OCI-LY1 (cell line): Measurements from ENCODE around the gene SASH3.

Source experiments
- H2AFZ ChIP-seq: fragments of 200-600 bp; sonication (generic), shearing (Covaris generic); 2 replicates; pipeline ENCODE4 v1.6.0; 2014; ENCODE audit warnings: antibody characterized with exemption, mild to moderate bottlenecking, low read length
- H3F3A ChIP-seq: fragments of 200-600 bp; sonication (generic), shearing (Covaris generic); 2 replicates; pipeline ENCODE4 v1.6.0; 2014; ENCODE audit warnings: mild to moderate bottlenecking, antibody characterized with exemption, low read length, moderate library complexity; ENCODE audit not compliant: insufficient read depth
- H3K27ac ChIP-seq: fragments of 200-600 bp; sonication (generic); 2 replicates; pipeline ENCODE4 v1.5.1; 2014; ENCODE audit warnings: low read length, mixed run types, mild to moderate bottlenecking, low read depth; ENCODE audit not compliant: poor library complexity, severe bottlenecking
- H3K27me3 ChIP-seq: fragments of 200-600 bp; sonication (generic); 2 replicates; pipeline ENCODE4 v1.6.0; 2014; ENCODE audit warnings: antibody characterized with exemption, mild to moderate bottlenecking, low read length, moderate library complexity; ENCODE audit not compliant: insufficient read depth
- H3K36me3 ChIP-seq: fragments of 200-600 bp; sonication (generic); 2 replicates; pipeline ENCODE4 v1.6.1; 2014; ENCODE audit warnings: mild to moderate bottlenecking, antibody characterized with exemption, low read length, moderate library complexity, mixed read lengths; ENCODE audit not compliant: insufficient read depth
- H3K4me1 ChIP-seq: fragments of 200-600 bp; sonication (generic); 2 replicates; pipeline ENCODE4 v1.5.1; 2014; ENCODE audit warnings: mild to moderate bottlenecking, low read length, moderate library complexity; ENCODE audit not compliant: insufficient read depth, severe bottlenecking
- H3K4me2 ChIP-seq: fragments of 200-600 bp; sonication (generic), shearing (Covaris generic); 2 replicates; pipeline ENCODE4 v1.6.1; 2014; ENCODE audit warnings: low read length
- H3K4me3 ChIP-seq: fragments of 200-600 bp; sonication (generic); 2 replicates; pipeline ENCODE4 v1.5.1; 2014; ENCODE audit warnings: low read length, low read depth, mild to moderate bottlenecking, mixed read lengths; ENCODE audit not compliant: poor library complexity, severe bottlenecking
- H3K79me2 ChIP-seq: fragments of 200-600 bp; shearing (Covaris generic); 2 replicates; pipeline ENCODE4 v1.6.1; 2016; ENCODE audit warnings: mixed run types, low read length, mixed read lengths; ENCODE audit not compliant: insufficient read depth
- H3K9ac ChIP-seq: fragments of 200-600 bp; sonication (generic), shearing (Covaris generic); 2 replicates; pipeline ENCODE4 v1.6.1; 2014; ENCODE audit warnings: mild to moderate bottlenecking, low read length, mixed read lengths
- H3K9me2 ChIP-seq: fragments of 200-600 bp; sonication (generic), shearing (Covaris generic); 2 replicates; pipeline ENCODE4 v1.6.1; 2014; ENCODE audit warnings: low read depth, mild to moderate bottlenecking, low read length, mixed read lengths
- H3K9me3 ChIP-seq: fragments of 200-600 bp; shearing (Covaris generic); 2 replicates; pipeline ENCODE4 v1.6.1; 2014; ENCODE audit warnings: low read length, mixed read lengths
- H4K20me1 ChIP-seq: fragments of 200-600 bp; sonication (generic), shearing (Covaris generic); 2 replicates; pipeline ENCODE4 v1.6.0; 2016; ENCODE audit warnings: mild to moderate bottlenecking, low read length; ENCODE audit not compliant: insufficient read depth
- EZH2 ChIP-seq: fragments of 200-600 bp; sonication (generic), shearing (Covaris generic); IDR thresholded peaks from 2 replicates; pipeline ENCODE4 v1.8.0; 2017; ENCODE audit warnings: borderline replicate concordance, mixed run types, mild to moderate bottlenecking, antibody characterized with exemption, low read length, moderate library complexity, mixed read lengths
- TF ChIP-seq, protein P1 (sequence below): fragments of 200-600 bp; sonication (generic), shearing (Covaris generic); IDR thresholded peaks from 2 replicates; pipeline ENCODE4 v1.5.1; 2017; ENCODE audit warnings: mild to moderate bottlenecking, antibody characterized with exemption, low read length, moderate library complexity, mixed read lengths

Gene SASH3

DNA sequence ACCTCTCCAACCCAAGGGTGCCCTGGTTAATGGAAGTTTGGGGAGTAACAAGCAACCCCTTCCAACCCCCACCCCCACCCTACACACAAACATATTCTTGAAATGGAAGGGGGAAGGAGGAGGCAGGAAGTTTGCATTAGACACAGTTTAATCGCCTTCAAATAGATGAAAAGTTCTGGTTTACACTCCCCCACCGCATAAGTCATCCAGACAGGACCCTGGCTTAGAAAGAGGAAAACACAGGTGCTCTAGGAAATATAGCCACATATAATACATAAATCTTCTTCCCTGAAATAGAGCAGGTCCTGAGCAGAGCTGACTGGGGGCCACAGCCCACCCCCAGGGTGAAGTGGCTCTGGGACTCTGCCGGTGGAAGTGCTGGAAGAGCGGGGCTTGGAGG, 25.1 kb downstream of the SASH3 start:
- Histone ChIP-seq H3K4me3 (no peak overlapping the region), H3K4me1 (no peaks in the 10 kb centered on the region), H4K20me1 (no peaks in the 10 kb centered on the region), H3F3A (no peaks in the 10 kb centered on the region), H3K79me2 (no peaks in the 10 kb centered on the region), H3K9ac (no peak overlapping the region), H3K9me2 (no peaks in the 10 kb centered on the region), H2AFZ (no peak overlapping the region), H3K4me2 (no peak overlapping the region), H3K27ac (no peak overlapping the region), H3K27me3 (no peaks in the 10 kb centered on the region), H3K9me3 (no peaks in the 10 kb centered on the region), H3K36me3 (peaks cover 32% of the 10 kb centered on the region)
- TF ChIP-seq, protein P1, sequence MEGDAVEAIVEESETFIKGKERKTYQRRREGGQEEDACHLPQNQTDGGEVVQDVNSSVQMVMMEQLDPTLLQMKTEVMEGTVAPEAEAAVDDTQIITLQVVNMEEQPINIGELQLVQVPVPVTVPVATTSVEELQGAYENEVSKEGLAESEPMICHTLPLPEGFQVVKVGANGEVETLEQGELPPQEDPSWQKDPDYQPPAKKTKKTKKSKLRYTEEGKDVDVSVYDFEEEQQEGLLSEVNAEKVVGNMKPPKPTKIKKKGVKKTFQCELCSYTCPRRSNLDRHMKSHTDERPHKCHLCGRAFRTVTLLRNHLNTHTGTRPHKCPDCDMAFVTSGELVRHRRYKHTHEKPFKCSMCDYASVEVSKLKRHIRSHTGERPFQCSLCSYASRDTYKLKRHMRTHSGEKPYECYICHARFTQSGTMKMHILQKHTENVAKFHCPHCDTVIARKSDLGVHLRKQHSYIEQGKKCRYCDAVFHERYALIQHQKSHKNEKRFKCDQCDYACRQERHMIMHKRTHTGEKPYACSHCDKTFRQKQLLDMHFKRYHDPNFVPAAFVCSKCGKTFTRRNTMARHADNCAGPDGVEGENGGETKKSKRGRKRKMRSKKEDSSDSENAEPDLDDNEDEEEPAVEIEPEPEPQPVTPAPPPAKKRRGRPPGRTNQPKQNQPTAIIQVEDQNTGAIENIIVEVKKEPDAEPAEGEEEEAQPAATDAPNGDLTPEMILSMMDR, result no peak
- no peak for TF ChIP-seq EZH2

DNA sequence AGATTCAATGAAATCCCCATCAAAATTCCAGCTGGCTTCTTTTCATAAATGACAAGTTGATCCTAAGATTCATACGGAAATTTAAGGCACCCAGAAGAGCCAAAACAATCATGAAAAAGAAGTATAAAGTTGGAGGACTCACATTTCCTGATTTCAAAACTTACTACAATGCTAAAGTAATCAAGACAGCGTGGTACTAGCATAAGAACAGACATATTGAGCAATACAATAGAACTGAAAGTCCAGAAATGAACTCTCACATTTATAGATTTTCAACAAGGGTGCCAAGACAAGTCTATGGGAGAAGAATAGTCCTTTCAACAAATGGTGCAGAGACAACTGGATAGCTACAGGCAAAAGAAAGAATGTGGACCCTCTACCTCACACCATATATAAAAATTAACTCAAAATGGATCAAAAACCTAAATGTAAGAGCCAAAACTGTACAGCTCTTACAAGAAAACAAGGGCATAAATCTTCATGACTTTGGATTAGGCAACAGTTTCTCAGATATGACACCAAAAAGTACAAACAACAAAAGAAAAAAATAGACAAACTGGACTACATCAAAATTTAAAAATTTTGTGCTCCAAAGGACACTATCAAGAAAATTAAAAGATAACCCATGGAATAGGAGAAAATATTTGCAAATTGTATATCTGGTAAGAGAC, 28.5 kb downstream of the SASH3 start:
- H3K36me3 ChIP-seq, result peaks cover 51% of the 10 kb centered on the region

DNA sequence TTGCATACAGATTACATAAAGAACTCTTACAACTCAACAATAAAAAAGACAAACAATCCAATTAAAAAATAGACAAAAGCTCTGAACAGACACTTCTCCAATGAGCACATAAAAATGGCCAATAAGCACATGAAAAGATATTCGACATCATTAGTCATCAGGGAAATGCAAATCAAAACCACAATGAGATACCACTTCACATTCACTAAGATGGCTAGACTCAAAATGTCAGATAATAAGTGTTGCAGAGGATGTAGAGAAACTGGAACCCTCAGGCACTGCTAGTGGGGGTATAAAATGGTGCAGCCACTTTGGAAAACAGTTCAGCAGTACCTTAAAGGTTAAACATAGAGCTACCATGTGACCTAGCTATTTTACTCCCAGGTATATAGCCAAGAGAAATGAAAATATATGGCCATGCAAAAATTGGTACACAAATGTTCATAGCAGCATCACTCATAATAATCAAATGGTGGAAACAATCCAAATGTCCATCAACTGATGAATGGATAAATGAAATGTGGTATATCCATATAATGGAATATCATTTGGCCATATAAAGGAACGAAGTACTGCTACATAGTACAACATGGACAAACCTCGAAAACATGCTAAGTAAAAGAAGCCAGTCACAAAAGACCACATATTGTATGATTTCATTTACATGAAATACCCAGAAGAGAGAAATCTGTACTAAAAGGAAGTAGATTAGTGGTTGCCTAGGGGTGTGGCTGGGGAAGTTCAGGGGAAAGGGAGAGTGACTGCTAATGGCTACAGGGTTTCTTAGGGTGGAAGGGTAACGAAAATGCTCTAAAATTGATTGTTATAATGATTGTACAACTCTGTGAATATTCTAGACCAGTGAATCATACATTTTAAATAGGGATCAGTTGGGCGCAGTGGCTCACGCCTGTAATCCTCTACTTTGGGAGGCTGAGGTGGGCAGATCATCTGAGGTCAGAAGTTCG, 29.4 kb downstream of the SASH3 start:
- H3K4me2 ChIP-seq, result no peak overlapping the region
- H4K20me1 ChIP-seq, result no peaks in the 10 kb centered on the region
- peaks cover 51% of the 10 kb centered on the region for H3K36me3 ChIP-seq
- no peak overlapping the region for H3K9ac ChIP-seq
- H3K79me2 ChIP-seq, result no peaks in the 10 kb centered on the region
- TF ChIP-seq, protein P1, result no peak
- TF ChIP-seq EZH2, result no peak
- no peaks in the 10 kb centered on the region for H3K4me1 ChIP-seq
- no peaks in the 10 kb centered on the region for H3F3A ChIP-seq
- no peak overlapping the region for H3K27ac ChIP-seq
- no peaks in the 10 kb centered on the region for H3K27me3 ChIP-seq
- H3K9me3 ChIP-seq, result no peaks in the 10 kb centered on the region
- no peak overlapping the region for H2AFZ ChIP-seq
- no peak overlapping the region for H3K4me3 ChIP-seq
- H3K9me2 ChIP-seq, result no peaks in the 10 kb centered on the region

More for the DNA sequence above, 28.5 kb downstream of the SASH3 start:
- Histone ChIP-seq H3K9ac (no peak overlapping the region), H2AFZ (no peak overlapping the region), H3K4me1 (no peaks in the 10 kb centered on the region), H4K20me1 (no peaks in the 10 kb centered on the region), H3K4me3 (no peak overlapping the region), H3K9me3 (no peaks in the 10 kb centered on the region), H3K9me2 (no peaks in the 10 kb centered on the region), H3K4me2 (no peak overlapping the region), H3K79me2 (no peaks in the 10 kb centered on the region), H3K27ac (no peak overlapping the region), H3K27me3 (no peaks in the 10 kb centered on the region), H3F3A (no peaks in the 10 kb centered on the region)
- TF ChIP-seq EZH2, result no peak
- TF ChIP-seq, protein P1, result no peak
